ENCODE data around the gene DNM3.

Gene DNM3

GRCh38 chr1:171941920-171942319 is 100.6 kb downstream of the DNM3 start:
- Mint-ChIP-seq H3K4me3 (no peak overlapping the region), H3K4me1 (ENCODE audit: low read depth) (no peaks in the 10 kb centered on the region), H3K27ac (no peak overlapping the region), H3K27me3 (no peaks in the 10 kb centered on the region), H3K9me3 (peaks cover 3% of the 10 kb centered on the region), H3K36me3 (ENCODE audit: low read depth) (no peaks in the 10 kb centered on the region)

- no peaks in the 10 kb centered on the region for H3K27me3 Mint-ChIP-seq
- peaks cover 3% of the 10 kb centered on the region for H3K9me3 Mint-ChIP-seq
- H3K4me1 Mint-ChIP-seq (ENCODE audit: low read depth) = no peaks in the 10 kb centered on the region
- H3K27ac Mint-ChIP-seq = no peak overlapping the region
- H3K36me3 Mint-ChIP-seq (ENCODE audit: low read depth) = no peaks in the 10 kb centered on the region
- no peak overlapping the region for H3K4me3 Mint-ChIP-seq
These were observed 102.8 kb downstream of the DNM3 start for GRCh38 chr1:171943973-171944561.

GRCh38 chr1:171948511-171948910 is 107.2 kb downstream of the DNM3 start:
- Mint-ChIP-seq H3K4me3 (no peak overlapping the region), H3K27ac (no peak overlapping the region), H3K36me3 (ENCODE audit: low read depth) (no peaks in the 10 kb centered on the region), H3K4me1 (ENCODE audit: low read depth) (no peaks in the 10 kb centered on the region), H3K9me3 (no peaks in the 10 kb centered on the region), H3K27me3 (no peaks in the 10 kb centered on the region)

- Mint-ChIP-seq H3K36me3 (ENCODE audit: low read depth) (no peaks in the 10 kb centered on the region), H3K27ac (no peak overlapping the region), H3K4me3 (no peak overlapping the region), H3K4me1 (ENCODE audit: low read depth) (no peaks in the 10 kb centered on the region), H3K27me3 (peaks cover 5% of the 10 kb centered on the region), H3K9me3 (no peaks in the 10 kb centered on the region)
These were observed 108.0 kb downstream of the DNM3 start for GRCh38 chr1:171949316-171949715.

- H3K4me3 Mint-ChIP-seq = no peak overlapping the region
- no peaks in the 10 kb centered on the region for H3K36me3 Mint-ChIP-seq (ENCODE audit: low read depth)
- H3K27ac Mint-ChIP-seq = no peak overlapping the region
- H3K9me3 Mint-ChIP-seq = no peaks in the 10 kb centered on the region
- H3K27me3 Mint-ChIP-seq = peaks cover 5% of the 10 kb centered on the region
- H3K4me1 Mint-ChIP-seq (ENCODE audit: low read depth) = no peaks in the 10 kb centered on the region
These were observed 112.5 kb downstream of the DNM3 start for GRCh38 chr1:171953835-171954234.

GRCh38 chr1:171954361-171954760 is 113.1 kb downstream of the DNM3 start:
- H3K4me1 Mint-ChIP-seq (ENCODE audit: low read depth) = no peaks in the 10 kb centered on the region
- H3K9me3 Mint-ChIP-seq = no peaks in the 10 kb centered on the region
- no peak overlapping the region for H3K4me3 Mint-ChIP-seq
- H3K27me3 Mint-ChIP-seq = peaks cover 5% of the 10 kb centered on the region
- no peak overlapping the region for H3K27ac Mint-ChIP-seq
- no peaks in the 10 kb centered on the region for H3K36me3 Mint-ChIP-seq (ENCODE audit: low read depth)

GRCh38 chr1:171961861-171962260 is 120.6 kb downstream of the DNM3 start:
- Mint-ChIP-seq H3K27ac (no peak overlapping the region), H3K4me1 (ENCODE audit: low read depth) (no peaks in the 10 kb centered on the region)

GRCh38 chr1:171963762-171964161 is 122.5 kb downstream of the DNM3 start:
- Mint-ChIP-seq H3K4me3 (no peak overlapping the region), H3K27me3 (no peaks in the 10 kb centered on the region), H3K27ac (no peak overlapping the region), H3K4me1 (ENCODE audit: low read depth) (no peaks in the 10 kb centered on the region), H3K36me3 (ENCODE audit: low read depth) (no peaks in the 10 kb centered on the region), H3K9me3 (no peaks in the 10 kb centered on the region)

More at GRCh38 chr1:171961861-171962260, 120.6 kb downstream of the DNM3 start:
- H3K4me3 Mint-ChIP-seq = no peak overlapping the region
- no peaks in the 10 kb centered on the region for H3K9me3 Mint-ChIP-seq
- H3K27me3 Mint-ChIP-seq = no peaks in the 10 kb centered on the region
- H3K36me3 Mint-ChIP-seq (ENCODE audit: low read depth) = no peaks in the 10 kb centered on the region

GRCh38 chr1:171965777-171966176 is 124.5 kb downstream of the DNM3 start:
- Mint-ChIP-seq H3K27ac (no peak overlapping the region), H3K4me1 (ENCODE audit: low read depth) (no peaks in the 10 kb centered on the region), H3K4me3 (no peak overlapping the region), H3K9me3 (no peaks in the 10 kb centered on the region), H3K36me3 (ENCODE audit: low read depth) (no peaks in the 10 kb centered on the region), H3K27me3 (no peaks in the 10 kb centered on the region)

- no peaks in the 10 kb centered on the region for H3K27me3 Mint-ChIP-seq
- no peaks in the 10 kb centered on the region for H3K36me3 Mint-ChIP-seq (ENCODE audit: low read depth)
- H3K4me3 Mint-ChIP-seq = no peak overlapping the region
- no peak overlapping the region for H3K27ac Mint-ChIP-seq
- no peaks in the 10 kb centered on the region for H3K4me1 Mint-ChIP-seq (ENCODE audit: low read depth)
- no peaks in the 10 kb centered on the region for H3K9me3 Mint-ChIP-seq
These were observed 125.3 kb downstream of the DNM3 start for GRCh38 chr1:171966426-171967220.

GRCh38 chr1:171969226-171969625 is 127.9 kb downstream of the DNM3 start:
- H3K36me3 Mint-ChIP-seq (ENCODE audit: low read depth) = no peaks in the 10 kb centered on the region
- no peaks in the 10 kb centered on the region for H3K9me3 Mint-ChIP-seq
- H3K4me3 Mint-ChIP-seq = no peak overlapping the region
- no peaks in the 10 kb centered on the region for H3K4me1 Mint-ChIP-seq (ENCODE audit: low read depth)
- peaks cover 5% of the 10 kb centered on the region for H3K27me3 Mint-ChIP-seq
- no peak overlapping the region for H3K27ac Mint-ChIP-seq

- Mint-ChIP-seq H3K27ac (no peak overlapping the region), H3K4me3 (no peak overlapping the region), H3K4me1 (ENCODE audit: low read depth) (no peaks in the 10 kb centered on the region), H3K9me3 (no peaks in the 10 kb centered on the region), H3K36me3 (ENCODE audit: low read depth) (no peaks in the 10 kb centered on the region), H3K27me3 (peaks cover 7% of the 10 kb centered on the region)
These were observed 128.5 kb downstream of the DNM3 start for GRCh38 chr1:171969813-171970212.

GRCh38 chr1:171972846-171973245 is 131.5 kb downstream of the DNM3 start:
- Mint-ChIP-seq H3K27me3 (peaks cover 12% of the 10 kb centered on the region), H3K4me1 (ENCODE audit: low read depth) (no peaks in the 10 kb centered on the region), H3K4me3 (no peak overlapping the region), H3K9me3 (no peaks in the 10 kb centered on the region), H3K36me3 (ENCODE audit: low read depth) (no peaks in the 10 kb centered on the region), H3K27ac (no peak overlapping the region)

- no peak overlapping the region for H3K27ac Mint-ChIP-seq
- peaks cover 12% of the 10 kb centered on the region for H3K27me3 Mint-ChIP-seq
- no peaks in the 10 kb centered on the region for H3K36me3 Mint-ChIP-seq (ENCODE audit: low read depth)
- H3K9me3 Mint-ChIP-seq = no peaks in the 10 kb centered on the region
- no peak overlapping the region for H3K4me3 Mint-ChIP-seq
- no peaks in the 10 kb centered on the region for H3K4me1 Mint-ChIP-seq (ENCODE audit: low read depth)
These were observed 132.1 kb downstream of the DNM3 start for GRCh38 chr1:171973421-171973820.

- H3K4me1 Mint-ChIP-seq (ENCODE audit: low read depth) = no peaks in the 10 kb centered on the region
- H3K36me3 Mint-ChIP-seq (ENCODE audit: low read depth) = no peaks in the 10 kb centered on the region
These were observed 140.0 kb downstream of the DNM3 start for GRCh38 chr1:171981303-171981702.

GRCh38 chr1:171983584-171983983 is 142.3 kb downstream of the DNM3 start:
- Mint-ChIP-seq H3K4me1 (ENCODE audit: low read depth) (no peaks in the 10 kb centered on the region), H3K36me3 (ENCODE audit: low read depth) (no peaks in the 10 kb centered on the region), H3K4me3 (no peak overlapping the region), H3K27me3 (peaks cover 8% of the 10 kb centered on the region), H3K9me3 (no peaks in the 10 kb centered on the region), H3K27ac (no peak overlapping the region)

More at GRCh38 chr1:171981303-171981702, 140.0 kb downstream of the DNM3 start:
- Mint-ChIP-seq H3K27me3 (peaks cover 8% of the 10 kb centered on the region), H3K4me3 (no peak overlapping the region), H3K9me3 (no peaks in the 10 kb centered on the region), H3K27ac (no peak overlapping the region)
